Right renal pelvis (tissue), 4 donors: ENCODE data around the gene ACTMAP. TPM values are rescaled to one million over a fixed set of nuclear protein-coding genes. Genes with fewer than 3 reads are reported as not detected.
"Not testable (repeated sequence)": the region's sequence is repeated elsewhere in the genome, so short reads cannot be mapped to it uniquely, and the experiment has no call there.

Experiments used
- DNase-seq, 4 donors: peaks; one replicate each; pipeline ENCODE4 v3.0.0-alpha.2; 2013; ENCODE audit warnings: low read depth in 4 of 4, low spot score in 3 of 4, missing footprints in 1 of 4
- polyA plus RNA-seq, 4 donors: library from polyadenylated mRNA; unstranded; fragments of 120-200 nt; gene quantifications; one replicate each; pipeline ENCODE4 v1.2.1, GENCODE V29; 2013; ENCODE audit not compliant: insufficient read length in 4 of 4

The ACTMAP gene
- polyA plus RNA-seq, 4 donors, result 13.0 to 21.8 (median 15.4) TPM

GRCh38 chr19:40745402-40745780 is 4.9 kb downstream of the ACTMAP start:
- DNase-seq, result no peak

GRCh38 chr19:40744554-40745401 is 5.5 kb downstream of the ACTMAP start:
- no peak for DNase-seq

GRCh38 chr19:40743926-40744325 is 6.4 kb downstream of the ACTMAP start:
- DNase-seq, result no peak

- DNase-seq, result no peak
These were observed 7.4 kb downstream of the ACTMAP start for GRCh38 chr19:40742886-40743285.

- no peak for DNase-seq
These were observed 7.8 kb downstream of the ACTMAP start for GRCh38 chr19:40742477-40742876.

- DNase-seq, result no peak
These were observed 8.5 kb downstream of the ACTMAP start for GRCh38 chr19:40741527-40742390.

GRCh38 chr19:40740747-40741146 is 9.5 kb downstream of the ACTMAP start:
- no peak for DNase-seq

GRCh38 chr19:40739871-40740703 is 10.2 kb downstream of the ACTMAP start:
- no peak for DNase-seq

- no peak for DNase-seq
These were observed 11.0 kb downstream of the ACTMAP start for GRCh38 chr19:40739030-40739839.

GRCh38 chr19:40737102-40737644 is 13.1 kb downstream of the ACTMAP start:
- no peak for DNase-seq

- DNase-seq, result no peak
These were observed 13.6 kb downstream of the ACTMAP start for GRCh38 chr19:40736661-40737060.

- no peak for DNase-seq
These were observed 15.1 kb downstream of the ACTMAP start for GRCh38 chr19:40735013-40735771.

GRCh38 chr19:40733149-40733548 is 17.1 kb downstream of the ACTMAP start:
- DNase-seq, result no peak

GRCh38 chr19:40732304-40732703 is 18.0 kb downstream of the ACTMAP start:
- not testable (repeated sequence) for DNase-seq

GRCh38 chr19:40730065-40730464 is 20.2 kb downstream of the ACTMAP start:
- not testable (repeated sequence) for DNase-seq

GRCh38 chr19:40726279-40726678 is 24.0 kb downstream of the ACTMAP start:
- DNase-seq, result no peak

GRCh38 chr19:40724855-40725254 is 25.4 kb downstream of the ACTMAP start:
- DNase-seq, result no peak

GRCh38 chr19:40724315-40724714 is 26.0 kb downstream of the ACTMAP start:
- no peak for DNase-seq
